ENCODE data around the gene FAM120C. TPM values are rescaled to one million over a fixed set of nuclear protein-coding genes. Genes with fewer than 3 reads are reported as not detected.

FAM120C gene
- total and polyA plus RNA-seq, 10 of the 15 experiments (the other 5 are each of a cell fraction or from before 2014, with no cell fraction given), result 1.3 to 9.8 (median 4.9) TPM

GRCh38 chrX:54074826-54075225, 108.2 kb downstream of the FAM120C start:
- H3K27ac ChIP-seq (ENCODE audit: control insufficient read depth, insufficient read depth), result no peak overlapping the region
- 72% methylated on average over 6 of the region's 6 CpGs for WGBS (ENCODE audit: insufficient coverage, insufficient replicate concordance, low lambda C conversion rate, missing lambda C conversion rate)
- TF ChIP-seq ZBTB4 (CRISPR knock-in tag; IDR thresholded peaks at IDR 0.05), result no peak
- TF ChIP-seq ATF7 (IDR thresholded peaks at IDR 0.05; ENCODE audit: low read depth), result no peak
- no peak for TF ChIP-seq SMC3 (IDR thresholded peaks at IDR 0.05; ENCODE audit: borderline replicate concordance, low read length)
- TF ChIP-seq SIN3A (IDR thresholded peaks at IDR 0.05; ENCODE audit: low read depth, low read length), result no peak
- TF ChIP-seq RELA (IDR thresholded peaks at IDR 0.05; ENCODE audit: borderline replicate concordance, partially characterized antibody), result no peak
- no peak for TF ChIP-seq HCFC1 (IDR thresholded peaks at IDR 0.05; ENCODE audit: low read length)
- no peak for TF ChIP-seq E2F8 (IDR thresholded peaks at IDR 0.05; ENCODE audit: low read depth, partially characterized antibody)
- no peak for TF ChIP-seq POLR2A (IDR thresholded peaks at IDR 0.05; ENCODE audit: low read depth, low read length)
- TF ChIP-seq CHD1 (IDR thresholded peaks at IDR 0.05; ENCODE audit: low read depth, low read length), result no peak
- no peak for TF ChIP-seq STAT1 (conservative IDR thresholded peaks at IDR 0.05)
- TF ChIP-seq CUX1 (IDR thresholded peaks at IDR 0.05; ENCODE audit: insufficient replicate concordance, low read depth, low read length), result no peak
- TF ChIP-seq RBBP5 (conservative IDR thresholded peaks at IDR 0.05), result no peak

More at GRCh38 chrX:54074826-54075225, 108.2 kb downstream of the FAM120C start:
- ChIA-PET RAD21 (ENCODE audit: unreplicated experiment) (no interaction called here), POLR2A (no interaction called here), SMC1A (ENCODE audit: uncharacterized antibody, unreplicated experiment) (interaction anchor here (0.6 kb wide), 1 partner anchor 245 kb away, joined by 3 read pairs; no protein-coding TSS in a partner anchor), CTCF (no interaction called here)
- intact Hi-C loops (cut with micrococcal nuclease; ENCODE audit: unreplicated experiment) (no loop called here), in situ Hi-C loops (cut with MboI) (no loop called here)
- no peaks in the 10 kb centered on the region for H3K36me3 ChIP-seq (ENCODE audit: control insufficient read depth in 2 of 2, insufficient read depth in 2 of 2, low read length in 1 of 2)
- no TSS peak for BruUV-seq (replicated peaks)
- no peak for ATAC-seq
- H3K4me3 ChIP-seq, result no peak overlapping the region
- no peaks in the 10 kb centered on the region for H3K27me3 ChIP-seq (replicated peaks in 1 of 2; ENCODE audit: control insufficient read depth in 2 of 2, insufficient read depth in 2 of 2, low read length in 1 of 2)
- no peak overlapping the region for H2AFZ ChIP-seq (ENCODE audit: control insufficient read depth, low read depth, low read length)
- H4K20me1 ChIP-seq (ENCODE audit: control insufficient read depth, insufficient read depth), result no peaks in the 10 kb centered on the region
- no peaks in the 10 kb centered on the region for H3K79me2 ChIP-seq (ENCODE audit: control insufficient read depth, insufficient read depth, low read length)
- H3K9ac ChIP-seq (ENCODE audit: control insufficient read depth, insufficient read depth, low read length), result no peak overlapping the region
- no peak for DNase-seq (ENCODE audit: low read depth, low spot score)
- H3K9me3 ChIP-seq (replicated peaks; ENCODE audit: control insufficient read depth, insufficient read depth, low read length), result no peaks in the 10 kb centered on the region
- H3K4me1 ChIP-seq (ENCODE audit: control insufficient read depth, insufficient read depth, low read length), result no peaks in the 10 kb centered on the region
- no peak overlapping the region for H3K4me2 ChIP-seq (ENCODE audit: control insufficient read depth, insufficient read depth)
- FAIRE-seq, result no peak

All from GM12878 (cell line).